Midbrain (tissue), 1 donor: ENCODE results near the gene CELF1.
"Not testable (repeated sequence)": the region's sequence is repeated elsewhere in the genome, so short reads cannot be mapped to it uniquely, and the experiment has no call there.

Experiments
- DNase-seq: peaks from one replicate; lab custom pipeline; 2025; lab: John Stamatoyannopoulos, UW

Gene CELF1

DNA sequence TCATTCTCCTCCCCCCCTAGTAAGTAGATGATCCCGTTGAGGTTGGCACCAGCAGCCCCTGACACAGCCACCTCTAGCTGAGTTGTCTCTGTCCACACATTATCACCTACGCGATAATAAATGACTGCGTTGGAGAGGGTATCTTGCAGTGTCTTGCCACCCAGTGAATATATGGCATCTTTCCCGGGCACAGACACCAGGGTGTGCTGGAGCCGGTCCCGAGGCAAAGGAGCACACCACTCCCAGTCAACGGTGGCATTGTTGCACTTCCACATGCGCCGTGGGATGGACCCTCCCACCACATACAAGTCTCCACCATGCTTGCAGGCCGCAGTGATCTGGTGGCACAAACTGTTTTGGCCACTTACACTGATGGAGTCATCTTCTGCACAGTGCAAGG is 20.4 kb upstream of the CELF1 start:
- DNase-seq, result no peak

DNA sequence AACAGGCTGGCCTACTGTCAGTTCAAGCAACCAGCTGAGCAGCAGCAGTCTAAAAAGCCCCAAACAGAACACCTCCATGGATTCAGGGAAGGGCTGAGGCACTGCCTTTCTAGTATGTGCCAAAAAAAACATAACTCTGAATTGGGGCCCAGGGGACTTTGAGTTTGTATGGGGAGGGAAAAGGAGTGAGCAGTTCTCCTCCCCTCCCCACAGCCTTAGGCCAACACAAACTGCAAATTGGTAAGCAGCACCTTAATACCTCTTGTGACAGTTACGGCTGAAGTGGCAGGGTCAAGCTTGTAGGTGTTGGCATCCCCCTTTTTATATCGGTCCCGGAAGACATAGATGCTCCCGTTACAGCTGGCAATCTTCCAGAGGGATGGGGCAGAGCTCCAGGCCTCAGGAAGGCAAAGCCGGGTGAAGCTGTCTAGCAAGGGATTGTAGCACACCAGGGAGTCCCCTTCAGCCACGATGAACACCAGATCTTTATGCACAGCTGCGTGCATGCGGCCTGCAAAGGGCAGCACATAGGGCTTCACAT is 19.9 kb upstream of the CELF1 start:
- no peak for DNase-seq

GRCh38 chr11:47571895-47572294 is 19.0 kb upstream of the CELF1 start:
- DNase-seq, result no peak

DNA sequence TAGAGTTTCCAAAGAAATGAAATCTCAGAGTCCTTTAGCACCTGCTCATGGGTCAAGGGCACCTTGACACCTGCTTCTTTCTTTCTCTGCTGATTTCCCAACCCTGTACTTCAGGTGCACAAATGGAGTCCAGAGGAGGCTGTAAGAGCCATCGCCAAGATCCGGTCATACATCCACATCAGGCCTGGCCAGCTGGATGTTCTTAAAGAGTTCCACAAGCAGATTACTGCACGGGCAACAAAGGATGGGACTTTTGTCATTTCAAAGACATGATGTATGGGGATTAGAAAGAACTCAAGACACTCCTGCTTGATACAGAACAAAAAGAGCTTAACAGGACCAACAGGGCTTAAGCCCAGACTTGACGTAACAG is 18.4 kb upstream of the CELF1 start:
- DNase-seq, result no peak

- no peak for DNase-seq
Observed at GRCh38 chr11:47570651-47571356, 17.9 kb upstream of the CELF1 start.

DNA sequence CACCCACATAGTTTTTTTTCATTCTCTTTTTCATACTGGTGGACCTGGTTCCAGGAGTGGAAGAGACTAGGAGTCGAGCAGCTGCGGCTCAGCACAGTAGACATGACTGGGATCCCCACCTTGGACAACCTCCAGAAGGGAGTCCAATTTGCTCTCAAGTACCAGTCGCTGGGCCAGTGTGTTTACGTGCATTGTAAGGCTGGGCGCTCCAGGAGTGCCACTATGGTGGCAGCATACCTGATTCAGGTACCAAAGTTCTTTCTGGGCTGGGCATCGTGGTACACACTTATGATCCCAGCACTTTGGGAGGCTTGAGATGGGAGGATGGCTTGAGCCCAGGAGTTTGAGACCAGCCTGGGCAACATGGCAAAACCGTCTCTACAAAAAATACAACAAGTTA is 16.7 kb upstream of the CELF1 start:
- no peak for DNase-seq

GRCh38 chr11:47566149-47566698 is 13.3 kb upstream of the CELF1 start:
- DNase-seq, result no peak

DNA sequence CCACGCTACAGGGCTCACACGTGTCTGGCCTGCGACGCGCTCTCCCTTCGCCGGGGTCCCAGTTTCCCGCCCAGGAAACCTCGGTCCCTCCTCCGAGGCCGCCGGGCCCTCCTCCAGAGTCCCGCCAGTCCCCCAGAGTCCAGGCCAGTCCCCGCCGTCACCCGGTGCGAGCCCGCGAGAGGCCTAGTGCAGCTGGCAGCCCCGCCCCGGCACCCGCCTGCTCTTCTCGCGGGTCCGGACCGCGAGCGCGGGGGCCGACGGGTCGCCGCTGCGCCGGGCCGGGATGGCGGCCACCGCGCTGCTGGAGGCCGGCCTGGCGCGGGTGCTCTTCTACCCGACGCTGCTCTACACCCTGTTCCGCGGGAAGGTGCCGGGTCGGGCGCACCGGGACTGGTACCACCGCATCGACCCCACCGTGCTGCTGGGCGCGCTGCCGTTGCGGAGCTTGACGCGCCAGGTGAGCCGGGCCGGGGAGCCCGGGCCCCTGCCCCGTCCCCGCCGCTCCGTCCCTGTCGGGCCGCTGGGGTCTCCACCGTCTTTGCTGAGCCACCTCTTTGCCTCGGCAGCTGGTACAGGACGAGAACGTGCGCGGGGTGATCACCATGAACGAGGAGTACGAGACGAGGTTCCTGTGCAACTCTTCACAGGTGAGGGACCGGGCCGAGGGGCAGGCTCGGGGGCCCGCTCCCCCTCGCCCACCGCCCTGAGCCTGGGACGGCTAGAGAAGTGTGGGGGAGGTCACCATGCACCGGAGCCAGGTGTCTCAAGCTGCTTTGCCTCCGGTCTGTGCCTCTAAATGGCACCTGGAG is 12.6 kb upstream of the CELF1 start, which contains the start of gene PTPMT1:
Gene PTPMT1 (plus strand): TSS at position 260 of the 809 bp plus-strand sequence. CDS start 24 bp downstream, at position 284.
- DNase-seq, result peak; percentile 52

- DNase-seq, result no peak
Observed at GRCh38 chr11:47564933-47565339, 12.0 kb upstream of the CELF1 start.

GRCh38 chr11:47564366-47564765 is 11.4 kb upstream of the CELF1 start:
- not testable (repeated sequence) for DNase-seq

DNA sequence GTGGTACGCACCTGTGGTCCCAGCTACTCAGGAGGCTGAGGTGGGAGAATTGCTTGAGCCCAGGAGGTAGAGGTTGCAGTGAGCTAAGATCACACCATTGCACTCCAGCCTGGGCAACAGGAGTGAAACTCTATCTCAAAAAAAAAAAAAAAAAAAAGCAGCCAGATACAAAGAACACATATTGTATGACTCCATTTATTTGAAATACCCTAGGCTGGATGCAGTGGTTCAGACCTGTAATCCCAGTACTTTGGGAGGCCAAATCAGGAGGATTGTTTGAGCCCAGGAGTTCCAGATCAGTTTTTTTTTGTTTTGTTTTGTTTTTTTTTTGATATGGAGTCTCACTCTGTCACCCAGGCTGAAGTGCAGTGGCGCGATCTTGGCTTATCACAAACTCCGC is 9.5 kb upstream of the CELF1 start:
- not testable (repeated sequence) for DNase-seq

DNA sequence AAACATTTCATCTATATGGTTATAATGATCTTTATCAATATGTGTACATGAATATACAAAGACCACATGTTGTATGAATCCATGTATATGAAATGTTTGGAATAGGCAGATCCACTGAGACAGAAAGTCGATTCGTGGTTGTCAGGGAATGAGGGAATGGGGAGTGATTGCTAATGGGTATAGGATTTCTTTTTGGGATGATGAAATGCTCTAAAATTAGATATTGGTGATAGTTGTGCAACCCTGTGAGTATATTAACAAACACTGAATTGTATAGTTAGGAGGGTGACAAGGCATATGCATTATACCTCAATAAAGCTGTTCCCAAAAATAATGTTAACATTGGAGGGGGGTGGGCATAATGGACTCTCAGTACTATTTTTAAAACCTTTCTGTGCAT is 7.5 kb upstream of the CELF1 start:
- DNase-seq, result no peak

DNA sequence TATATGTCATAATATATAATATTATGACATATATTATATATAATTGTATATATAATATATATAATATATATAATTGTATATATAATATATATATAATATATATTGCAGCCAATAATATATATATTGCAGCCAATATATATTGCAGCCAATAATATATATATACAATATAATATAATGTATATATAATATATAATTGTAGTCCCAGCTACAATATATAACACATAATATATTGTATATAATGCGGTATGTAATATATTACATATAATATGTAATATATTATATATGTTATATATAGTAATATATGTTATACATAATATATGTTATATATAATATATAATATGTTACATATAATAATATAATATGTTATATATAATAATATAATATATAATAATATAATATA is 5.8 kb upstream of the CELF1 start:
- no peak for DNase-seq

DNA sequence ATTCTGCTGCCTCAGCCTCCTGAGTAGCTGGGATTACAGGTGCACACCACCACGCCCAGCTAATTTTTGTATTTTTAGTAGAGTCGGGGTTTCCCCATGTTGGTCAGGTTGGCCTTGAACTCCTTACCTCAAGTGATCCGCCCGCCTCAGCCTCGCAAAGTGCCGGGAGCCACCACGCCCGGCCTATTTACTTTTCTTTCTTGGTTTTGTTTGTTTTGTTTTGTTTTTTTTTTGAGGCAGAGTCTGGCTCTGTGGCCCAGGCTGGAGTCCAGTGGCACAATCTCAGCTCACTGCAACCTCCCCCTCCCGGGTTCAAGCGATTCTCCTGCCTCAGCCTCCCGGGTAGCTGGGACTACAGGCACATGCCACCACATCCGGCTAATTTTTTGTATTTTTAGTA is 4.1 kb upstream of the CELF1 start:
- DNase-seq, result not testable (repeated sequence)

DNA sequence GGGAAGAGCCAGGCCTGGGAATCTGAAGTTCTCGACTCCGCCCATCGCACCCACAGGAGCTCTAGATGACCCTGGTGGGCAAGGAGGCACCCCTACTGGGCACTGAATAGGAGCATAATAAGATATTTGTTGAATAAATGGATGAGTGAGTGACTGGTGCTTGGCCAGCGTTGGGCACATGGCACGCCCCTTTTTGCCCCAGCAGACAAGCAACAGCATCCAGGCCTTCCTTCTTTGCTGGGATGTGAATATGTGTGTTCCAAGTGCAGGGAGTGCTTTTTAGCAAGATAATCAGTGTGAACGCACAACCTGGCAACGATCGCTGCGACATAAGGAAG is 443 bp upstream of the CELF1 start:
- DNase-seq, result no peak

DNA sequence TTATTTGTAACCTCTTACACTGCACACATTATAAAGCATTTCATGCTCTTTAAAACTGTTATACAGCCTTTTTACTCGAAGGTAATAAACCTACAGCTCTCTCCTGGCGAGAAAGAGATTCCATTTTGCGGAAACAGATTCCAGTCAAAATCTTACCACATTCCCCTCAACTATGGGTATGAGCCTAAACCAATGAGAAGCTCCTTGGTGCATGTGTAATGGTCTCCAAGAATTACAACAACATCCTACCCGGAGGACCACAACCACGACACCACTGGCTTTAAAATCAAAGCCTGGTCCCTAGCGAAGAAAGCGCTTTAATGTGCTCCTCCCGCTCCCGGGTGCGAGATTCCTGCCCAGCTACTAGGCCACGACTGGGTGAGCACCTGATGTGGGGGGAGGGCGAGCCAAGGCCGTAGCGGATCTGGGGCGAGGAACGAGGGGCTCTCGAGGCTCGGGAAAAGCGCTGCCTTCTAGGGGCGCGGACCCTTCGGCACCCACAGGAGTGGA is 821 bp downstream of the CELF1 start:
- no peak for DNase-seq

GRCh38 chr11:47551086-47551485 is 1.8 kb downstream of the CELF1 start:
- no peak for DNase-seq

GRCh38 chr11:47550288-47551047 is 2.5 kb downstream of the CELF1 start:
- no peak for DNase-seq

DNA sequence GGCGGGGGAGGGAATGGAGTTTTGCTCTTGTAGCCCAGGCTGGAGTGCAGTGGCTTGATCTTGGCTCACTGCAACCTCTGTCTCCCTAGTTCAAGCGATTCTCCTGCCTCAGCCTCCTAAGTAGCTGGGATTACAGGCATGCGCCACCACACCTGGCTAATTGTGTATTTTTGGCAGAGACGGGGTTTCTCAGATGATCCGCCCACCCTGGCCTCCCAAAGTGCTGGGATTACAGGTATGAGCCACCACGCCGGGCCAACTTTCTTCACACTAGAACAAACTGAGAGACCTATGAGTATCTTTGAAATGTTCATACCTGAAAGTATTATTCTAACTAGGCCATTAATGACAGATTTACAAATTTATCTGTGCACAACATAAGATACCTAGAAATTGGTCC is 6.7 kb downstream of the CELF1 start:
- not testable (repeated sequence) for DNase-seq

DNA sequence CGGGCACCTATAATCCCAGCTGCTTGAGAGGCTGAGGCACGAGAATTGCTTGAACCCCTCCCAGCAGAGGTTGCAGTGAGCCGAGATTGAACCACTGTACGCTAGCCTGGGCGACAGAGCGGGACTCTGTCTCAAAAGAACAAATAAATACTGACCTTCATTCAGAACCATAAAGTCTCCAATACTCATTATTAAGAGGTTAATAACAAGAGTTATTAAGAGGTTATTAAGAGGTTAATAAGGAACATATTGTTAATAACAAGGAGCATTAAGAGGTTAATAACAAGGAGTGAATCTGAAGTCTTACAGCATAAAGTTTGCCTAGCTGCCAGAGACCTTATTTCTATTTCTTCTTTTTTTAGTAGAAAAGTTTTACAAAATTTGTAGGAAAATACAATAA is 7.6 kb downstream of the CELF1 start:
- no peak for DNase-seq

GRCh38 chr11:47541070-47541469 is 11.9 kb downstream of the CELF1 start:
- DNase-seq, result no peak

GRCh38 chr11:47539681-47540039 is 13.3 kb downstream of the CELF1 start:
- no peak for DNase-seq
